Measurements from ENCODE around the gene CAMTA1.

DNA sequence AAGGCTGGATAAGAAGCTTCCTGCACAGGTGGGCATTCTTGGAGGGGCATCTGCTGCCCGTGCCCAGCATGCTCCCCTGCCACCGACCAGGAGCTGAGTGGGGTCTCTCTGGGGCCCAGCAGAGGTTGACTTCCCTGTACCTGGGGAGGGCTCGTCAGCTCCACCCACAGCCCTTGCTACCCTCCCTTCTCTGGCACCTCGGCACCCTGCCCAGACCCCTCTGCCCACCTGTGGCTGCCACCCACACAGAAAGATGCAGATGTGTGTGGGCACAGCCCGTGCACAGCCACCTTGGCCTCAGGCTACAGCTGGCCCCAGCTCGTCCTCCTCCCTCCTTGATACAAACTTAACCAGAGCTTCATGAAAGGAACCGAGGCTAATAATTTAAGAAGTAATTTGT, 744.7 kb downstream of the CAMTA1 start:
- TF ChIP-seq, protein P1, sequence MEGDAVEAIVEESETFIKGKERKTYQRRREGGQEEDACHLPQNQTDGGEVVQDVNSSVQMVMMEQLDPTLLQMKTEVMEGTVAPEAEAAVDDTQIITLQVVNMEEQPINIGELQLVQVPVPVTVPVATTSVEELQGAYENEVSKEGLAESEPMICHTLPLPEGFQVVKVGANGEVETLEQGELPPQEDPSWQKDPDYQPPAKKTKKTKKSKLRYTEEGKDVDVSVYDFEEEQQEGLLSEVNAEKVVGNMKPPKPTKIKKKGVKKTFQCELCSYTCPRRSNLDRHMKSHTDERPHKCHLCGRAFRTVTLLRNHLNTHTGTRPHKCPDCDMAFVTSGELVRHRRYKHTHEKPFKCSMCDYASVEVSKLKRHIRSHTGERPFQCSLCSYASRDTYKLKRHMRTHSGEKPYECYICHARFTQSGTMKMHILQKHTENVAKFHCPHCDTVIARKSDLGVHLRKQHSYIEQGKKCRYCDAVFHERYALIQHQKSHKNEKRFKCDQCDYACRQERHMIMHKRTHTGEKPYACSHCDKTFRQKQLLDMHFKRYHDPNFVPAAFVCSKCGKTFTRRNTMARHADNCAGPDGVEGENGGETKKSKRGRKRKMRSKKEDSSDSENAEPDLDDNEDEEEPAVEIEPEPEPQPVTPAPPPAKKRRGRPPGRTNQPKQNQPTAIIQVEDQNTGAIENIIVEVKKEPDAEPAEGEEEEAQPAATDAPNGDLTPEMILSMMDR (IDR thresholded peaks at IDR 0.05 in 2 of 3, conservative IDR thresholded peaks at IDR 0.05 in 1 of 3; ENCODE audit: insufficient read depth in 2 of 3, low read depth in 1 of 3, low read length in 3 of 3), result no peak
- no peak for TF ChIP-seq SIN3A (IDR thresholded peaks at IDR 0.05; ENCODE audit: borderline replicate concordance in 2 of 2, control insufficient read depth in 1 of 2, low read depth in 2 of 2, low read length in 2 of 2)
- TF ChIP-seq ZNF143 (CRISPR knock-in tag; IDR thresholded peaks at IDR 0.05), result no peak
- no peak for TF ChIP-seq HDGF (IDR thresholded peaks at IDR 0.05)
- TF ChIP-seq, protein P2, sequence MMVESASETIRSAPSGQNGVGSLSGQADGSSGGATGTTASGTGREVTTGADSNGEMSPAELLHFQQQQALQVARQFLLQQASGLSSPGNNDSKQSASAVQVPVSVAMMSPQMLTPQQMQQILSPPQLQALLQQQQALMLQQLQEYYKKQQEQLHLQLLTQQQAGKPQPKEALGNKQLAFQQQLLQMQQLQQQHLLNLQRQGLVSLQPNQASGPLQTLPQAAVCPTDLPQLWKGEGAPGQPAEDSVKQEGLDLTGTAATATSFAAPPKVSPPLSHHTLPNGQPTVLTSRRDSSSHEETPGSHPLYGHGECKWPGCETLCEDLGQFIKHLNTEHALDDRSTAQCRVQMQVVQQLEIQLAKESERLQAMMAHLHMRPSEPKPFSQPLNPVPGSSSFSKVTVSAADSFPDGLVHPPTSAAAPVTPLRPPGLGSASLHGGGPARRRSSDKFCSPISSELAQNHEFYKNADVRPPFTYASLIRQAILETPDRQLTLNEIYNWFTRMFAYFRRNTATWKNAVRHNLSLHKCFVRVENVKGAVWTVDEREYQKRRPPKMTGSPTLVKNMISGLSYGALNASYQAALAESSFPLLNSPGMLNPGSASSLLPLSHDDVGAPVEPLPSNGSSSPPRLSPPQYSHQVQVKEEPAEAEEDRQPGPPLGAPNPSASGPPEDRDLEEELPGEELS (CRISPR knock-in tag; IDR thresholded peaks at IDR 0.05; ENCODE audit: borderline replicate concordance), result no peak
- TF ChIP-seq SRSF9 (IDR thresholded peaks at IDR 0.05; ENCODE audit: borderline replicate concordance, low read depth, low read length), result no peak
